GM19324 (cell line): Measurements from ENCODE around the gene HNRNPA0.
A peak's percentile ranks its signal among the peaks of the same experiment; 100 is the strongest.
"Not testable (repeated sequence)": the region's sequence is repeated elsewhere in the genome, so short reads cannot be mapped to it uniquely, and the experiment has no call there.

Experiments used
- ATAC-seq: cut with Tn5 transposase; IDR thresholded peaks from one replicate; pipeline ENCODE4 v1.9.1; 2021; ENCODE audit warnings: mild to moderate bottlenecking, moderate library complexity; ENCODE audit not compliant: unreplicated experiment, low FRiP score

HNRNPA0 gene

GRCh38 chr5:137754188-137754960 is at the start of gene HNRNPA0:
TSS of gene HNRNPA0 (minus strand) at chr5:137754363. CDS start at chr5:137754066, 297 bp downstream.
- peak; percentile 80 for ATAC-seq

GRCh38 chr5:137802282-137803210 is 48.4 kb upstream of the HNRNPA0 start:
- no peak for ATAC-seq

GRCh38 chr5:137800700-137801411 is 46.7 kb upstream of the HNRNPA0 start:
- ATAC-seq: no peak

- ATAC-seq: no peak
Observed at GRCh38 chr5:137796279-137796678, 42.1 kb upstream of the HNRNPA0 start.

GRCh38 chr5:137794863-137795262 is 40.7 kb upstream of the HNRNPA0 start:
- ATAC-seq: no peak

GRCh38 chr5:137792303-137792702 is 38.1 kb upstream of the HNRNPA0 start:
- no peak for ATAC-seq

- no peak for ATAC-seq
Observed at GRCh38 chr5:137791799-137792198, 37.6 kb upstream of the HNRNPA0 start.

GRCh38 chr5:137791387-137791786 is 37.2 kb upstream of the HNRNPA0 start:
- no peak for ATAC-seq

GRCh38 chr5:137788560-137788959 is 34.4 kb upstream of the HNRNPA0 start:
- ATAC-seq: not testable (repeated sequence)

- ATAC-seq: no peak
Observed at GRCh38 chr5:137782984-137783536, 28.9 kb upstream of the HNRNPA0 start.

- ATAC-seq: no peak
Observed at GRCh38 chr5:137782055-137782454, 27.9 kb upstream of the HNRNPA0 start.

- no peak for ATAC-seq
Observed at GRCh38 chr5:137778772-137779564, 24.8 kb upstream of the HNRNPA0 start.

GRCh38 chr5:137767937-137768336 is 13.8 kb upstream of the HNRNPA0 start:
- ATAC-seq: not testable (repeated sequence)

GRCh38 chr5:137761566-137761965 is 7.4 kb upstream of the HNRNPA0 start:
- ATAC-seq: no peak

- no peak for ATAC-seq
Observed at GRCh38 chr5:137760719-137761516, 6.8 kb upstream of the HNRNPA0 start.

GRCh38 chr5:137760294-137760693 is 6.1 kb upstream of the HNRNPA0 start:
- ATAC-seq: no peak

- ATAC-seq: no peak
Observed at GRCh38 chr5:137758715-137759306, 4.6 kb upstream of the HNRNPA0 start.

GRCh38 chr5:137758121-137758520 is 4.0 kb upstream of the HNRNPA0 start:
- no peak for ATAC-seq
